Adipocyte (in vitro differentiated cells): ENCODE measurements around the gene DAP.
"Not testable (repeated sequence)": the region's sequence is repeated elsewhere in the genome, so short reads cannot be mapped to it uniquely, and the experiment has no call there.

ENCODE experiments used
- DNase-seq: peaks from one replicate; pipeline ENCODE4 v3.0.0-alpha.2; 2015; ENCODE audit warnings: low read depth
- H3K27me3 ChIP-seq: replicated peaks from 2 replicates; pipeline ENCODE4 v1.7.0; 2013; ENCODE audit warnings: mild to moderate bottlenecking, low read length, moderate library complexity; ENCODE audit not compliant: control insufficient read depth, insufficient read depth
- H3K36me3 ChIP-seq: 2 replicates; pipeline ENCODE4 v1.7.0; 2013; ENCODE audit warnings: low read length, mild to moderate bottlenecking, moderate library complexity; ENCODE audit not compliant: control insufficient read depth, insufficient read depth, severe bottlenecking
- H3K4me1 ChIP-seq: 2 replicates; pipeline ENCODE4 v1.7.0; 2013; ENCODE audit warnings: mild to moderate bottlenecking, low read length, moderate library complexity; ENCODE audit not compliant: control insufficient read depth, insufficient read depth
- H3K4me3 ChIP-seq: 2 replicates; pipeline ENCODE4 v1.7.0; 2013; ENCODE audit warnings: mild to moderate bottlenecking, low read length, moderate library complexity
- H3K9ac ChIP-seq: 2 replicates; pipeline ENCODE4 v1.7.0; 2013; ENCODE audit warnings: mild to moderate bottlenecking, low read length, moderate library complexity
- H3K9me3 ChIP-seq: 2 replicates; pipeline ENCODE4 v1.7.0; 2013; ENCODE audit warnings: mild to moderate bottlenecking, low read length, moderate library complexity; ENCODE audit not compliant: control insufficient read depth

Gene DAP

GRCh38 chr5:10633271-10634049, 127.6 kb downstream of the DAP start:
- Histone ChIP-seq H3K27me3 (no peaks in the 10 kb centered on the region), H3K4me1 (no peaks in the 10 kb centered on the region), H3K9me3 (no peaks in the 10 kb centered on the region), H3K9ac (no peak overlapping the region), H3K36me3 (peaks cover 8% of the 10 kb centered on the region), H3K4me3 (no peak overlapping the region)
- no peak for DNase-seq

DNA sequence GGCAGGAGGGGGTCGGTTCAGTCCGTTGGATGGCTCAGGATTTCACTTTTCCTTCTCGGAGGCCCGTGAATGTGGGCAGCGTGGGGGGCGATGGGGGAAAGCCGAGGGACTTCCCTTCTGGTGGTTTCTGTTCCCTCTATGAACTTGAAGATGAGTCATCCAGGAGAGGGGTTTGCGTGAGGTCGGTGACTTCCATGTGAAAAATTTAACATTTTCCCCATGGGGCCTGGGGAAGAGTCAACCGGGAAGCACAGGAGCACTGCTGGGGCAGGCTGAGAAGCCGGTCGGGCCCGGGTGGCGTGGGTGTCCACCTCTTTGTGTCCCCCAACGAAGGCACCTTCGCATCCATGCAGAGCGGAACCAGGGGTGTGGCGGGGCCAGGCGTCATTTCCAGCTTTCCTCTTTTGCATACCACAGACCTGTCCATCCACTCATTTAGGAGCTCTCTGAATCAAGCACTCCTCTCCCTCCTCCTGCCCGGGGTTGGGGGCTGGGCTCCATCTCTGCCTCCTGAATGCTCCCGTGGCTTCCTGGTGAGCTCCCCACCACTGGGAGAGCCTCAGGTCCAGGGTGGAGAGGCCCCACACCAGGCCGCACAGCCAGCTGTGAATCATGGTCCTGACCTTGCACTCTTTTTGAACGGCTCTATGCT, 128.8 kb downstream of the DAP start:
- H3K4me1 ChIP-seq, result peaks cover 4% of the 10 kb centered on the region
- no peak for DNase-seq
- H3K4me3 ChIP-seq, result no peak overlapping the region
- no peaks in the 10 kb centered on the region for H3K9me3 ChIP-seq
- H3K27me3 ChIP-seq, result no peaks in the 10 kb centered on the region
- H3K9ac ChIP-seq, result no peak overlapping the region
- H3K36me3 ChIP-seq, result no peaks in the 10 kb centered on the region

GRCh38 chr5:10631316-10631996, 129.6 kb downstream of the DAP start:
- no peaks in the 10 kb centered on the region for H3K36me3 ChIP-seq
- no peak overlapping the region for H3K4me3 ChIP-seq
- H3K4me1 ChIP-seq, result peaks cover 9% of the 10 kb centered on the region
- DNase-seq, result no peak
- no peaks in the 10 kb centered on the region for H3K9me3 ChIP-seq
- no peak overlapping the region for H3K9ac ChIP-seq
- no peaks in the 10 kb centered on the region for H3K27me3 ChIP-seq

GRCh38 chr5:10630744-10631143, 130.3 kb downstream of the DAP start:
- not testable (repeated sequence) for H3K36me3 ChIP-seq, H3K9me3 ChIP-seq, H3K4me3 ChIP-seq

GRCh38 chr5:10630126-10630525, 130.9 kb downstream of the DAP start:
- Histone ChIP-seq H3K27me3 (no peaks in the 10 kb centered on the region), H3K36me3 (peaks cover 3% of the 10 kb centered on the region), H3K9me3 (no peaks in the 10 kb centered on the region), H3K4me1 (peaks cover 9% of the 10 kb centered on the region), H3K9ac (no peak overlapping the region), H3K4me3 (no peak overlapping the region)
- DNase-seq, result no peak

More at GRCh38 chr5:10630744-10631143, 130.3 kb downstream of the DAP start:
- not testable (repeated sequence) for H3K9ac ChIP-seq, H3K27me3 ChIP-seq, H3K4me1 ChIP-seq, DNase-seq

DNA sequence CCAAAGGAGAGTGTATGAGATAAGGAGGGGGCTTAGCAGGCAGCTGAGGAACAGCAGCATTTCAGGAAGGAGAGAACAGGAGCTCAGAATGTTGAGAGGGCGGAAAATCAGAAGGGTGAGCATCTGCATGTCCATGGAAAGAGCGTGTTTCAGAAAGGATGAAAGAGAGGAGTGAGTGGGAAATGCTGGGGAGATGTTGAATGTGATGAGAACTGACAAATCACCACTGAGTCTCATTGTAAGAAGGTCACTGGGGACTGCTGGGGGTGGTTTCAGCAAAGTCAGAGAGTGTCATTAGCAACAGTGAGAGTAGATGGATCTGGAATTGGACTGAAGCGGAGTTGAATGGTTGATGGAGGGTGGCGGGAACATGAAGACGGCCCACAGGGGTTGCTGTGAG, 131.4 kb downstream of the DAP start:
- no peak overlapping the region for H3K4me3 ChIP-seq
- no peak overlapping the region for H3K9ac ChIP-seq
- H3K9me3 ChIP-seq, result no peaks in the 10 kb centered on the region
- H3K27me3 ChIP-seq, result no peaks in the 10 kb centered on the region
- no peak for DNase-seq
- peaks cover 3% of the 10 kb centered on the region for H3K36me3 ChIP-seq
- H3K4me1 ChIP-seq, result peaks cover 9% of the 10 kb centered on the region
